A549 (cell line): ENCODE measurements around the gene PRELP. TPM values are rescaled to one million over a fixed set of nuclear protein-coding genes. Genes with fewer than 3 reads are reported as not detected.

ENCODE experiments used
- ATAC-seq, 2 experiments: fragments of 200-7000 bp in 1 of 2; fragments of >200 bp in 1 of 2; cut with Nextera tagmentation in 1 of 2; cut with Tn5 transposase in 1 of 2; 3 replicates each; pipeline versions ENCODE4 v1.8.0 to v1.9.1; 2018 to 2020; ENCODE audit warnings: mild to moderate bottlenecking in 1 of 2, moderate library complexity in 1 of 2
- CTCF ChIA-PET: fragments of 300-600 bp; sonication (Branson Sonifier 250); formaldehyde crosslinking; extraction: SDS; loops from one replicate; lab custom pipeline; 2021; ENCODE audit warnings: antibody characterized with exemption, inconsistent platforms; lab: Yijun Ruan, JAX
- POLR2A ChIA-PET: fragments of 350-600 bp; formaldehyde crosslinking; extraction: SDS; loops from one replicate; lab custom pipeline; 2021; ENCODE audit warnings: antibody characterized with exemption, inconsistent platforms; lab: Yijun Ruan, JAX
- DNase-seq, 2 experiments: peaks; one replicate each; pipeline versions ENCODE4 v3.0.0 to v3.0.0-alpha.2; 2011 to 2016; ENCODE audit warnings: low read depth in 1 of 2, low spot score in 1 of 2
- FAIRE-seq: peaks from 2 replicates; lab custom pipeline; 2011; peaks lifted over from hg19 to GRCh38; lab: Jason Lieb, UNC
- H3K27ac ChIP-seq, 2 experiments: fragments of >200 bp; sonication (Bioruptor Twin); formaldehyde crosslinking; 3 replicates each; pipeline ENCODE4 v1.5.1; 2016 to 2017
- H3K4me1 ChIP-seq: fragments of >200 bp; sonication (Bioruptor Twin); formaldehyde crosslinking; 3 replicates; pipeline ENCODE4 v1.6.1; 2016
- H3K4me2 ChIP-seq: fragments of >200 bp; sonication (Bioruptor Twin); formaldehyde crosslinking; 3 replicates; pipeline ENCODE4 v1.6.1; 2016
- H3K4me3 ChIP-seq: fragments of >200 bp; sonication (Bioruptor Twin); formaldehyde crosslinking; 3 replicates; pipeline ENCODE4 v1.5.1; 2016
- H3K9me3 ChIP-seq: fragments of >200 bp; sonication (Bioruptor Twin); formaldehyde crosslinking; 3 replicates; pipeline ENCODE4 v1.6.1; 2016
- BHLHE40 ChIP-seq: IDR thresholded peaks from 2 replicates; pipeline ENCODE4 v1.6.1; 2012; ENCODE audit warnings: low read depth, low read length, inconsistent platforms
- CBX2 ChIP-seq: fragments of 200-600 bp; sonication (generic); IDR thresholded peaks from 2 replicates; pipeline ENCODE4 v1.6.1; 2016; ENCODE audit warnings: low read depth, mild to moderate bottlenecking, borderline replicate concordance
- CHD2 ChIP-seq: fragments of 150-350 bp; IDR thresholded peaks from 2 replicates; pipeline ENCODE4 v1.6.1; 2014; ENCODE audit warnings: low read length; ENCODE audit not compliant: partially characterized antibody
- CTCF ChIP-seq: fragments of >200 bp; sonication (Bioruptor Twin); formaldehyde crosslinking; IDR thresholded peaks from 3 replicates; pipeline ENCODE4 v1.5.1; 2016
- E2F6 ChIP-seq: IDR thresholded peaks from 2 replicates; pipeline ENCODE4 v1.6.1; 2012; ENCODE audit warnings: low read depth, borderline replicate concordance
- EHF ChIP-seq: fragments of 250-450 bp; sonication (Bioruptor Pico); IDR thresholded peaks from 2 replicates; pipeline ENCODE4 v1.5.0; 2020; ENCODE audit warnings: mild to moderate bottlenecking
- EHMT2 ChIP-seq: fragments of 200-600 bp; sonication (generic); IDR thresholded peaks from 2 replicates; pipeline ENCODE4 v1.6.1; 2016; ENCODE audit warnings: antibody characterized with exemption, low read depth, mild to moderate bottlenecking, moderate library complexity
- GATA3 ChIP-seq: IDR thresholded peaks from 2 replicates; pipeline ENCODE4 v1.6.1; 2012; ENCODE audit warnings: borderline replicate concordance
- HDAC2 ChIP-seq: fragments of 200-600 bp; sonication (generic); IDR thresholded peaks from 2 replicates; pipeline ENCODE4 v1.6.1; 2016
- KDM1A ChIP-seq: fragments of 200-600 bp; sonication (generic); IDR thresholded peaks from 2 replicates; pipeline ENCODE4 v1.6.1; 2016; ENCODE audit warnings: low read depth, mild to moderate bottlenecking
- KDM5A ChIP-seq: fragments of 200-600 bp; sonication (generic); IDR thresholded peaks from 2 replicates; pipeline ENCODE4 v1.6.1; 2016; ENCODE audit warnings: antibody characterized with exemption, mild to moderate bottlenecking
- MAFK ChIP-seq: fragments of 450-650 bp; IDR thresholded peaks from 2 replicates; pipeline ENCODE4 v1.6.1; 2014; ENCODE audit not compliant: partially characterized antibody
- MYC ChIP-seq: IDR thresholded peaks from 2 replicates; pipeline ENCODE4 v1.6.1; 2012; ENCODE audit warnings: mild to moderate bottlenecking, inconsistent platforms, low read length, improper control_type of control experiment, borderline replicate concordance
- NFE2L2 ChIP-seq: fragments of 150-350 bp; conservative IDR thresholded peaks from 2 replicates; pipeline ENCODE4 v1.6.1; 2014; ENCODE audit warnings: low read length
- PBX3 ChIP-seq: IDR thresholded peaks from 2 replicates; pipeline ENCODE4 v1.6.1; 2012
- RARB ChIP-seq: fragments of 250-450 bp; sonication (Bioruptor Pico); IDR thresholded peaks from 2 replicates; pipeline ENCODE4 v1.8.0; 2021; ENCODE audit warnings: mild to moderate bottlenecking, moderate library complexity
- RCOR1 ChIP-seq: fragments of 150-350 bp; IDR thresholded peaks from 2 replicates; pipeline ENCODE4 v1.6.1; 2014; ENCODE audit warnings: antibody characterized with exemption, low read length, low read depth
- REST ChIP-seq: fragments of 200-600 bp; sonication (generic); IDR thresholded peaks from 2 replicates; pipeline ENCODE4 v1.6.1; 2016; ENCODE audit warnings: antibody characterized with exemption, mild to moderate bottlenecking, moderate library complexity
- RFX5 ChIP-seq: fragments of 450-650 bp; IDR thresholded peaks from 2 replicates; pipeline ENCODE4 v1.7.1; 2014; ENCODE audit warnings: antibody characterized with exemption, mild to moderate bottlenecking, moderate library complexity
- SMC3 ChIP-seq: fragments of >200 bp; sonication (Bioruptor Twin); formaldehyde crosslinking; IDR thresholded peaks from 3 replicates; pipeline ENCODE4 v1.6.1; 2018; ENCODE audit warnings: inconsistent platforms
- TP53 ChIP-seq: fragments of 250-450 bp; sonication (Bioruptor Pico); IDR thresholded peaks from 2 replicates; pipeline ENCODE4 v1.5.0; 2021; ENCODE audit warnings: mild to moderate bottlenecking, moderate library complexity
- ZNF302 ChIP-seq: fragments of 250-450 bp; sonication (Bioruptor Pico); IDR thresholded peaks from 2 replicates; pipeline ENCODE4 v1.9.0; 2021; ENCODE audit warnings: inconsistent platforms, mild to moderate bottlenecking, moderate library complexity
- WGBS: methylation state at CpG from one replicate; pipeline ENCODE4 v1.1.6; 2017; ENCODE audit errors: missing lambda C conversion rate; 5-methylcytosine and 5-hydroxymethylcytosine counted together
- polyA plus RNA-seq, 4 experiments: library from polyadenylated mRNA; depleted of rRNA in 3 of 4; stranded (reverse); fragments of >200 nt; fragmentation: RNase III in 1 of 4; extraction: RNeasy Plus Mini Kit Qiagen cat#74134 plus additional on column Dnase treatment in 1 of 4; gene quantifications; 2 replicates in 3 of 4; 3 replicates in 1 of 4; pipeline ENCODE4 v1.2.3, GENCODE V29; 2011 to 2017

Gene PRELP
- polyA plus RNA-seq, 2 of the 4 experiments (the other 2 are of a cell fraction): not detected

- no peak for TF ChIP-seq KDM5A
- no peak for TF ChIP-seq REST
- no peak for TF ChIP-seq PBX3
- TF ChIP-seq, all 56 proteins: peak for 0
Observed at GRCh38 chr1:203528063-203528462, 52.5 kb downstream of the PRELP start (continued).

- ChIA-PET CTCF (no interaction called here), POLR2A (no interaction called here)
- Histone ChIP-seq H3K4me2 (no peak overlapping the region), H3K9me3 (no peaks in the 10 kb centered on the region), H3K27ac (no peak overlapping the region; a peak in 1 of 6 replicates), H3K4me3 (no peak overlapping the region), H3K4me1 (peaks cover 22% of the 10 kb centered on the region)
- DNase-seq (no peak), ATAC-seq (no peak), FAIRE-seq (no peak)
- 79% methylated on average over 5 of the region's 6 CpGs for WGBS
- TF ChIP-seq RCOR1 (no peak), CBX2 (no peak), EHF (CRISPR knock-in tag) (no peak), MYC (no peak), TP53 (CRISPR knock-in tag) (no peak), E2F6 (no peak), CHD2 (no peak), CTCF (no peak), EHMT2 (no peak), ZNF302 (no peak), HDAC2 (no peak), GATA3 (no peak), BHLHE40 (no peak), RARB (CRISPR knock-in tag) (no peak), KDM1A (no peak), MAFK (no peak), NFE2L2 (no peak), SMC3 (no peak), RFX5 (no peak)
Observed at GRCh38 chr1:203528976-203529835, 53.6 kb downstream of the PRELP start.
